HAP-1 (cell line): Measurements from ENCODE around the gene FN3KRP.
"Not testable (repeated sequence)": the region's sequence is repeated elsewhere in the genome, so short reads cannot be mapped to it uniquely, and the experiment has no call there.

Experiments used
- DNase-seq, 2 experiments: peaks; one replicate each; pipeline ENCODE4 v3.0.0-alpha.2; 2016 to 2020; ENCODE audit warnings: low spot score in 2 of 2
- H3K27me3 ChIP-seq: fragments of 250-450 bp; sonication (Bioruptor Pico); 2 replicates; pipeline ENCODE4 v1.5.1; 2020; ENCODE audit warnings: low read depth, mild to moderate bottlenecking, moderate library complexity
- H3K36me3 ChIP-seq: fragments of 250-450 bp; sonication (Bioruptor Pico); replicated peaks from 2 replicates; pipeline ENCODE4 v1.5.1; 2020; ENCODE audit warnings: mild to moderate bottlenecking
- H3K4me1 ChIP-seq: fragments of 250-450 bp; sonication (Bioruptor Pico); 2 replicates; pipeline ENCODE4 v1.5.1; 2020; ENCODE audit warnings: mild to moderate bottlenecking
- H3K4me3 ChIP-seq: fragments of 250-450 bp; sonication (Bioruptor Pico); 2 replicates; pipeline ENCODE4 v1.5.1; 2020; ENCODE audit warnings: mild to moderate bottlenecking, moderate library complexity
- H3K9me3 ChIP-seq: fragments of 250-450 bp; sonication (Bioruptor Pico); 2 replicates; pipeline ENCODE4 v1.5.1; 2020; ENCODE audit warnings: mild to moderate bottlenecking, moderate library complexity
- in situ Hi-C: fragments of 300-500 bp; cut with MboI; formaldehyde crosslinking; loops from 3 replicates; pipeline ENCODE4 v1.14.3; 2020; ENCODE audit warnings: low sequenced_read_pairs, inconsistent platforms, mixed read lengths

FN3KRP gene

GRCh38 chr17:82732118-82732743, 15.7 kb downstream of the FN3KRP start:
- no peak overlapping the region for H3K4me3 ChIP-seq
- no peak for DNase-seq
- H3K27me3 ChIP-seq = no peaks in the 10 kb centered on the region
- peaks cover 2% of the 10 kb centered on the region; the same call in 1 of the 2 replicates for H3K4me1 ChIP-seq
- peaks cover 27% of the 10 kb centered on the region for H3K36me3 ChIP-seq
- in situ Hi-C loops = no loop called here
- peaks cover 15% of the 10 kb centered on the region for H3K9me3 ChIP-seq

- peaks cover 46% of the 10 kb centered on the region for H3K36me3 ChIP-seq
- peak; percentile 54 to 77 for DNase-seq
- no peaks in the 10 kb centered on the region for H3K27me3 ChIP-seq
- peak within 1 kb of the TSS; percentile 56 for H3K4me3 ChIP-seq
- in situ Hi-C loops = no loop called here
- peaks cover 18% of the 10 kb centered on the region for H3K9me3 ChIP-seq
- peaks cover 2% of the 10 kb centered on the region; the same call in 1 of the 2 replicates for H3K4me1 ChIP-seq
These were observed 18.7 kb downstream of the FN3KRP start, which contains the start of gene FN3K for GRCh38 chr17:82734987-82735866. FN3K (plus strand) TSS chr17:82735615; CDS start chr17:82735637, 22 bp downstream.

GRCh38 chr17:82736511-82737185, 20.1 kb downstream of the FN3KRP start:
- in situ Hi-C loops = no loop called here
- no peaks in the 10 kb centered on the region for H3K27me3 ChIP-seq
- H3K9me3 ChIP-seq = peaks cover 25% of the 10 kb centered on the region
- H3K4me3 ChIP-seq = peak overlapping the region; percentile 56
- H3K36me3 ChIP-seq = peaks cover 52% of the 10 kb centered on the region
- H3K4me1 ChIP-seq = peaks cover 2% of the 10 kb centered on the region; the same call in 1 of the 2 replicates
- no peak for DNase-seq

GRCh38 chr17:82737967-82738877, 21.7 kb downstream of the FN3KRP start:
- Histone ChIP-seq H3K4me3 (no peak overlapping the region), H3K9me3 (peaks cover 20% of the 10 kb centered on the region), H3K27me3 (no peaks in the 10 kb centered on the region), H3K36me3 (peaks cover 63% of the 10 kb centered on the region), H3K4me1 (peaks cover 2% of the 10 kb centered on the region; the same call in 1 of the 2 replicates)
- in situ Hi-C loops = no loop called here
- no peak for DNase-seq

GRCh38 chr17:82740906-82741759, 24.6 kb downstream of the FN3KRP start:
- Histone ChIP-seq H3K9me3 (peaks cover 16% of the 10 kb centered on the region), H3K4me3 (no peak overlapping the region), H3K27me3 (no peaks in the 10 kb centered on the region), H3K4me1 (peaks cover 23% of the 10 kb centered on the region), H3K36me3 (peaks cover 62% of the 10 kb centered on the region)
- DNase-seq = no peak
- in situ Hi-C loops = no loop called here

GRCh38 chr17:82743344-82744219, 27.1 kb downstream of the FN3KRP start:
- H3K9me3 ChIP-seq = peaks cover 28% of the 10 kb centered on the region
- DNase-seq = no peak
- in situ Hi-C loops = no loop called here
- peaks cover 50% of the 10 kb centered on the region for H3K36me3 ChIP-seq
- H3K4me3 ChIP-seq = no peak overlapping the region
- no peaks in the 10 kb centered on the region for H3K27me3 ChIP-seq
- H3K4me1 ChIP-seq = peaks cover 21% of the 10 kb centered on the region

GRCh38 chr17:82744736-82745135, 28.2 kb downstream of the FN3KRP start:
- in situ Hi-C loops, H3K4me3 ChIP-seq, H3K27me3 ChIP-seq: not testable (repeated sequence)
- DNase-seq = peak; percentile 85 to 86
- Histone ChIP-seq H3K9me3 (peaks cover 25% of the 10 kb centered on the region), H3K36me3 (peaks cover 46% of the 10 kb centered on the region), H3K4me1 (peaks cover 21% of the 10 kb centered on the region)

- Histone ChIP-seq H3K36me3 (peaks cover 38% of the 10 kb centered on the region), H3K4me3 (no peak overlapping the region), H3K9me3 (peaks cover 22% of the 10 kb centered on the region), H3K27me3 (no peaks in the 10 kb centered on the region), H3K4me1 (peaks cover 21% of the 10 kb centered on the region)
- in situ Hi-C loops = no loop called here
- peak in 1 of 2 experiments; percentile 14 for DNase-seq
These were observed 29.0 kb downstream of the FN3KRP start for GRCh38 chr17:82745524-82745923.

- in situ Hi-C loops = no loop called here
These were observed 32.2 kb downstream of the FN3KRP start for GRCh38 chr17:82748756-82749155.

GRCh38 chr17:82750241-82750908, 33.9 kb downstream of the FN3KRP start:
- Histone ChIP-seq H3K36me3 (peaks cover 5% of the 10 kb centered on the region), H3K4me1 (peaks cover 16% of the 10 kb centered on the region), H3K4me3 (no peak overlapping the region), H3K27me3 (no peaks in the 10 kb centered on the region), H3K9me3 (peaks cover 16% of the 10 kb centered on the region)
- in situ Hi-C loops = no loop called here
- no peak for DNase-seq

More at GRCh38 chr17:82748756-82749155, 32.2 kb downstream of the FN3KRP start:
- peaks cover 15% of the 10 kb centered on the region for H3K4me1 ChIP-seq
- peaks cover 17% of the 10 kb centered on the region for H3K9me3 ChIP-seq
- no peak overlapping the region for H3K4me3 ChIP-seq
- peaks cover 6% of the 10 kb centered on the region for H3K36me3 ChIP-seq
- no peaks in the 10 kb centered on the region for H3K27me3 ChIP-seq
- DNase-seq = no peak

- peaks cover 20% of the 10 kb centered on the region for H3K4me1 ChIP-seq
- in situ Hi-C loops = no loop called here
- H3K27me3 ChIP-seq = no peaks in the 10 kb centered on the region
- H3K36me3 ChIP-seq = peaks cover 9% of the 10 kb centered on the region
- no peak overlapping the region for H3K4me3 ChIP-seq
- no peak for DNase-seq
- H3K9me3 ChIP-seq = peaks cover 12% of the 10 kb centered on the region
These were observed 34.7 kb downstream of the FN3KRP start for GRCh38 chr17:82751171-82751570.
